GM19240 (cell line): ENCODE measurements around the gene OR1M1.
A peak's percentile ranks its signal among the peaks of the same experiment; 100 is the strongest.

Source experiments
- DNase-seq: peaks from one replicate; pipeline ENCODE4 v3.0.0; 2011; ENCODE audit warnings: low spot score; ENCODE audit not compliant: insufficient read length

Gene OR1M1

GRCh38 chr19:9075064-9075949 is 11.6 kb upstream of the OR1M1 start:
- no peak for DNase-seq

GRCh38 chr19:9076901-9077300 is 10.0 kb upstream of the OR1M1 start:
- no peak for DNase-seq

DNA sequence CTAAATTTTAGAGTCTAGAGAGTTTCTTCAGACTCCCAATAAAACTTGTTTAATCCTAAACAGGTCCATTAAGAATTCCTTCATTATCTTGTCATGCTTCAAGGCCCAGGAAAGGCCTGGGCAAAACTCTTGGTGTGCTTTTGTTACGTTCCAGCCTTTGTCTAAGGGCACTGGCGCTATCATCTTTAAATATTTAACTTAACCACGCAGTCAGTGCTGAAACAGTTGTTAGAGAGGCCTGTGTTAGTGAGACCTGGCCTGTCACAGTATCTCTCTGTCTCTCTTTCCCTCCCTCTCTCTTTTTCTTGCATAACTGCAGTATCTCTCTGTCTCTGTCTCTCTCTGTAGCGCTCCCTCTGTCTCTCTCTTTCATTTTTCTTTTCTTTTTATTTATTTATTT is 8.2 kb upstream of the OR1M1 start:
- DNase-seq = no peak

GRCh38 chr19:9107375-9107774 is 20.5 kb downstream of the OR1M1 start, which contains the start of gene OR7G2:
OR7G2 (minus strand) TSS chr19:9107475; CDS start chr19:9103243, 4,232 bp downstream.
- DNase-seq = no peak

DNA sequence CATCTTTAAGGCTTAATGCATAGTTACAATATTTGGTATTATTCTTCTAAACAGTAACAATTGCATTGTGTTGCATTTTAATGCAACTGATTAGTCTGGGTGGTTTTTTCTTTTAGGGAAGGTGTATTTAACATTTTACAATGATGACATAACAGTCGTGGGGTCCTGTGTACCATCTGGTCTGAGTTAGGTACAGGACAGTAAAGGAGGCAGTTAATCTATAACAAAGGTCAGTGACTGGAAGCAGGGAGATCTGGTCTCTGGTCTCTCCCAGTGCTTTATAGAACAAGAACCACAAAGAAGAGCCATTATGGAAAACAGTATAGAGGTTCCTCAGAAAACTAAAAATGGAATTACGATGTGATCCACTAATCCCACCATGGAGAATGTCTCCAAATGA is 23.1 kb downstream of the OR1M1 start:
- DNase-seq = no peak

DNA sequence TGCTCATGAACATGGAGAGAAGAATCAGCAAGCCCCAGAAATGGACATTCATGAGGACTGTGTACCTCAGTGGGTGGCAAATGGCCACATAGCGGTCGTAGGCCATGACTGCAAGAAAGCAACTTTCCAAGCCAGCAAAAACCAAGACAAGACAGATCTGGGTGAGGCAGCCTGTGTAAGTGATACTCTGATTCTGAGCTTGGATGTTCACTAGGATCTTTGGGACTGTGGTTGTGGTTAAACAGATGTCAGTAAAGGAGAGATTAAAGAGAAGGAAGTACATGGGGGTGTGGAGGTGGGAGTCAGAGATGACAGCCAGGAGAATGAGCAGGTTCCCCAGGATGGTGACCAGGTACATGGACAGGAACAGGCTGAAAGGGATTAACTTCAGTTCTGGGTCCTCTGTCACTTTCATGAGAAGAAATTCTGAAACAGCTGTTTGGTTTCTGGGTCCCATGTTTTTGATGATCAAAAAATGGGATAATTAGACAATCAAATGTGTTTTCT is 28.5 kb downstream of the OR1M1 start, which contains the start of gene OR7G1:
TSS of gene OR7G1 (minus strand) at position 457 of the 507 bp plus-strand sequence. CDS start at position 457, 0 bp downstream.
- no peak for DNase-seq

DNA sequence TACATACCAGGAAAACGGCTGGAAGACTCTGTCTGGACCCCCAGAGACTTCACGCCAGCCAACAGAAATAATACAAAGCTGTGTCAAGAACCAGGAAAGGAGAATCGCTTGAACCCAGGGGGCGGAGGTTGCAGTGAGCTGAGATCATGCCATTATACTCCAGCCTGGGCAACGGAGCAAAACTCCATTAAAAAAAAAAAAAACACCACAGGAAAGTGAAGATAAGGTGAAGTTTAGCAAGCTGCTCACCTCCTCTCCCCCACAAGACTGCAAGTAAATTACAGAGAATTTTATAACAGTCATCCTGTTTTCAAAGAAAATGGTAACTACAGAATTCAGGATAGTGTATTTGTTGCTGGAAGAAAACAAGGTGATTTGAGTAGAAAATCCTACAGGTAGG is 29.7 kb downstream of the OR1M1 start:
- DNase-seq = no peak

GRCh38 chr19:9126900-9127405 is 40.1 kb downstream of the OR1M1 start, which contains the start of gene OR7G3:
OR7G3 (minus strand) TSS chr19:9126950; CDS start chr19:9126950, 0 bp downstream.
- no peak for DNase-seq

DNA sequence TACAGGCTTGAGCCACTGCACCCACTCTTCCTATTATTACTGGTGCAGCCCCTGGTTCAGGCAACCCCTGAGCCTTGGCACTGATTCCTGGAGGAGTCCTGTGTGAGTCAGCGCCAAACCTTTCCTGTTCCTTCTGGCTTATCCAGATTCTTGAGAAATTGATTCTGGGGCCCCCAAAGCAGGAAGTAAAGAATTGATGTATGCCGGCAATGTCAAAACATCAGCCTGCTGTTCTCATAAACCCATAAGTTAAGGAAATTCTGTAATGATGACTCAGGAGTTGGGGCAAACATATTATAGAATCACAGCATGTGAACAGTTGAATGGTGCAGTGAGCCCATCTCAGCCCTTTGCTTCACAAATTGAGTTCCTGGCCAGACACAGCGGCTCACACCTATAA is 41.3 kb downstream of the OR1M1 start:
- DNase-seq = no peak

DNA sequence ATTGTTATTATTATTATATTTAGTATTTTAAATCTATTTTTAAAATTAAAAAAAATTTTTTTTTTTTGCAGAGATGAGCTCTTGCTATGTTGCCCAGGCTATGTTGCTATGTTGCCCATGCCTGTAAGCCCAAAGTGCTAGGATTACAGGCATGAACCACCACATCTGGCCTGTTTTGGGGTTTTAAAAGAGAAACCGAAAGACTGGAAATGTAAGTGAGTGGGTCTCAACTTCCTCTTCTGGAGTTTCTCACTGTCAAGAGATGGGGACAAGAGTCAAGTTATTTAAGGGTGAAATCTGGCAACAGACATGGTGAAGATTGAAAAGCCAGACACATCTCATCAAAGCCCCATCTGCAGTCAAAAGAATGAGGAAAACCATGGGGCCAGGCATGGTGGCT is 44.1 kb downstream of the OR1M1 start:
- no peak for DNase-seq

GRCh38 chr19:9132422-9132821 is 45.6 kb downstream of the OR1M1 start:
- DNase-seq = no peak

DNA sequence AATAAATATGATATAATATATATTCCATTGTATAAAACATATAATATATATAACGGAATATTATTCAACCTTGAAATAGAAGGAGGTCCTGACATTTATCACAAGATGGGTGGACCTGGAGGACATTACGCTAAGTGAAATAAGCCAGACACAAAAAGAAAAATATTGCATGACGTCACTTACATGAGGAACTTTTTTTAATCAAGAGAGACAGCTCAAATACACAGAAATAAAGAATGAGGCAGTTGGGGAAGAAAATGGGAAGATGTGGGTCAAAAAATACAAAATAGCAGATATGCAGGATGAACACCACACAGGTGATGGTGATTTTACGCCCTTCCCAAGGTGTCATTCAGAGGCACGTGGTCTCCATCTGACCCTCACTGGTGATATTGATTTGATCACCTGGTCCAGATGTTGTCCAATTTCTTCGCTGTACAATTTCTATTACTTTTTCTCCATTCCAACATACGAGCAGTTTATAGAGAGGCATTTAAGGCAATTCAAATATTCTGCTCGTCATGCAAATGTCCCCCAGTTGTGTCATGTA is 52.8 kb downstream of the OR1M1 start:
- no peak for DNase-seq

GRCh38 chr19:9140159-9140874 is 53.5 kb downstream of the OR1M1 start, which contains the start of gene ZNF317:
ZNF317 (plus strand) TSS chr19:9140397; CDS start chr19:9156017, 15,620 bp downstream.
- peak; percentile 87 for DNase-seq

- DNase-seq = no peak
These were observed 58.1 kb downstream of the OR1M1 start for GRCh38 chr19:9144920-9145319.
